Ovary (tissue), 9 donors: ENCODE measurements around the gene DTNBP1. TPM values are rescaled to one million over a fixed set of nuclear protein-coding genes. Genes with fewer than 3 reads are reported as not detected.

Experiments
- DNase-seq, 5 donors: peaks; one replicate each; pipeline ENCODE4 v3.0.0-alpha.2; 2019 to 2020
- H3K27ac ChIP-seq, 2 donors: fragments of 200-600 bp; one replicate each; pipeline versions ENCODE4 v1.5.1 to v1.8.0; 2019 to 2022
- H3K27me3 ChIP-seq: fragments of 200-600 bp; one replicate; pipeline ENCODE4 v1.8.0; 2022
- H3K36me3 ChIP-seq: fragments of 200-600 bp; sonication (generic); one replicate; pipeline ENCODE4 v1.5.1; 2019
- H3K4me1 ChIP-seq: one replicate; pipeline ENCODE4 v1.8.1; 2013; ENCODE audit warnings: mild to moderate bottlenecking, moderate library complexity; ENCODE audit not compliant: insufficient read depth
- H3K4me3 ChIP-seq: fragments of 200-600 bp; sonication (generic); one replicate; pipeline ENCODE4 v1.5.1; 2017
- H3K9me3 ChIP-seq, 2 donors: fragments of 200-600 bp in 1 of 2; sonication (generic) in 1 of 2; one replicate each; pipeline versions ENCODE4 v1.5.1 to v1.8.1; 2013 to 2019; ENCODE audit warnings: mild to moderate bottlenecking in 1 of 2, moderate library complexity in 1 of 2
- CTCF ChIP-seq, 3 donors: fragments of 450-650 bp in 2 of 3; fragments of 200-600 bp in 1 of 3; IDR thresholded peaks; one replicate each; pipeline versions ENCODE4 v1.5.1 to v1.8.0; 2016 to 2022; ENCODE audit warnings: antibody characterized with exemption in 3 of 3, mild to moderate bottlenecking in 1 of 3
- EP300 ChIP-seq: sonication (generic); formaldehyde crosslinking; IDR thresholded peaks from one replicate; pipeline ENCODE4 v1.6.1; 2017; ENCODE audit warnings: antibody characterized with exemption
- POLR2A ChIP-seq: fragments of 450-650 bp; IDR thresholded peaks from one replicate; pipeline ENCODE4 v1.6.1; 2017; ENCODE audit warnings: antibody characterized with exemption, mild to moderate bottlenecking, moderate library complexity
- WGBS, 3 donors: extraction: QIAGEN DNeasy Blood & Tissue Kit in 1 of 3; methylation state at CpG; one replicate each; pipeline versions ENCODE4 v1.1.5 to v1.1.7; 2013 to 2017; 5-methylcytosine and 5-hydroxymethylcytosine counted together
- intact Hi-C, 4 donors: fragments of 100-400 bp; cut with DNase I; formaldehyde crosslinking; loops; one replicate each; pipeline versions ENCODE4 v1.11.0 to v1.15.1; 2022 to 2023
- polyA plus RNA-seq, 2 donors: library from polyadenylated mRNA; stranded (reverse); fragments of 200-250 nt in 1 of 2; fragments of 350-450 nt in 1 of 2; fragmentation: Illumina TruSeq in 1 of 2; extraction: RNeasy Lipid Tissue Mini Kit (QIAGEN cat#74804) in 1 of 2; gene quantifications; one replicate each; pipeline ENCODE4 v1.2.3, GENCODE V29; 2013 to 2014
- total RNA-seq, 7 donors: library from RNA; depleted of rRNA in 2 of 7; stranded (reverse); fragments of >200 nt in 2 of 7; fragmentation: NEBNext Ultra II Directional in 3 of 7; extraction: Animal tissue kit (Norgen Biotek cat#: 25700) in 3 of 7; gene quantifications; one replicate each; pipeline versions ENCODE4 v1.1.0 to v1.2.4, GENCODE V29; 2016 to 2023
- donor health status: DM: no; HTN: no; CAD: no; lungs with moderate emphysema.
- donor health status: DM: no; HTN: no; CAD: no.
- donor health status: Bipolar disorder and iron deficiency.
- donor health status: DM: yes; HTN: yes; CAD: no.
- donor health status: DM: no; HTN: no; CAD: no.
- donor health status: DM: yes; HTN: yes; CAD: no.

DTNBP1 gene
- total and polyA plus RNA-seq, 9 donors, result 11.0 to 21.4 (median 15.6) TPM

- Histone ChIP-seq H3K36me3 (no peaks in the 10 kb centered on the region), H3K27me3 (no peaks in the 10 kb centered on the region), H3K27ac (no peak overlapping the region), H3K4me1 (peaks cover 1% of the 10 kb centered on the region), H3K9me3 (no peaks in the 10 kb centered on the region), H3K4me3 (no peak overlapping the region)
- WGBS, 3 donors, result 98 to 99% (median 98%) methylated on average over 4 of the region's 4 CpGs
- TF ChIP-seq CTCF (IDR thresholded peaks at IDR 0.05), result no peak
- DNase-seq, result no peak
- intact Hi-C loops, result no loop called here
Observed at GRCh38 chr6:15553736-15554294, 109.0 kb downstream of the DTNBP1 start.

- TF ChIP-seq EP300 (no peak), POLR2A (no peak), CTCF (IDR thresholded peaks at IDR 0.05) (no peak)
- Histone ChIP-seq H3K4me3 (no peak overlapping the region), H3K4me1 (peaks cover 1% of the 10 kb centered on the region), H3K27me3 (no peaks in the 10 kb centered on the region), H3K27ac (no peak overlapping the region), H3K9me3 (no peaks in the 10 kb centered on the region), H3K36me3 (no peaks in the 10 kb centered on the region)
- intact Hi-C loops, result no loop called here
- WGBS, 3 donors, result 45 to 70% (median 57%) methylated on average over 2 of the region's 2 CpGs
- DNase-seq, result no peak
Observed at GRCh38 chr6:15553031-15553430, 109.8 kb downstream of the DTNBP1 start.

GRCh38 chr6:15551798-15552197 is 111.0 kb downstream of the DTNBP1 start:
- DNase-seq, result no peak
- 61 to 78% (median 72%) methylated on average over 6 of the region's 6 CpGs for WGBS, 3 donors

GRCh38 chr6:15551262-15551661 is 111.6 kb downstream of the DTNBP1 start:
- no peak overlapping the region for H3K4me3 ChIP-seq
- no peak for TF ChIP-seq EP300
- no peak for TF ChIP-seq CTCF (IDR thresholded peaks at IDR 0.05)
- TF ChIP-seq POLR2A, result no peak
- H3K27ac ChIP-seq, result no peak overlapping the region
- no peaks in the 10 kb centered on the region for H3K27me3 ChIP-seq
- H3K4me1 ChIP-seq, result peaks cover 1% of the 10 kb centered on the region
- no peaks in the 10 kb centered on the region for H3K36me3 ChIP-seq
- 90 to 91% (median 91%) methylated on average over 7 of the region's 7 CpGs for WGBS, 3 donors
- DNase-seq, result no peak
- H3K9me3 ChIP-seq, result no peaks in the 10 kb centered on the region
- intact Hi-C loops, result no loop called here

More at GRCh38 chr6:15551798-15552197, 111.0 kb downstream of the DTNBP1 start:
- Histone ChIP-seq H3K4me1 (peaks cover 1% of the 10 kb centered on the region), H3K4me3 (no peak overlapping the region), H3K27ac (no peak overlapping the region), H3K27me3 (no peaks in the 10 kb centered on the region), H3K36me3 (no peaks in the 10 kb centered on the region), H3K9me3 (no peaks in the 10 kb centered on the region)
- intact Hi-C loops, result no loop called here
- TF ChIP-seq CTCF (IDR thresholded peaks at IDR 0.05) (no peak), EP300 (no peak), POLR2A (no peak)
